Lung (tissue), 12 donors: Measurements from ENCODE around the gene CIC. TPM values are rescaled to one million over a fixed set of nuclear protein-coding genes. Genes with fewer than 3 reads are reported as not detected.

Source experiments
- ATAC-seq: fragments of 200-7000 bp; cut with Tn5 transposase; one replicate; pipeline ENCODE4 v1.9.1; 2020; ENCODE audit warnings: moderate number of reproducible peaks; ENCODE audit not compliant: insufficient read depth, low FRiP score
- DNase-seq, 3 donors: peaks; one replicate each; pipeline ENCODE4 v3.0.0-alpha.2; 2013 to 2017
- H3K27ac ChIP-seq, 2 donors: one replicate each; pipeline ENCODE4 v1.5.1; 2013; ENCODE audit warnings: mild to moderate bottlenecking in 2 of 2, moderate library complexity in 2 of 2, control low read depth in 1 of 2, inconsistent platforms in 1 of 2, low read depth in 1 of 2, low read length in 1 of 2
- H3K27me3 ChIP-seq, 3 donors: one replicate each; pipeline ENCODE4 v1.5.1; 2013; ENCODE audit warnings: low read length in 2 of 3; ENCODE audit not compliant: control insufficient read depth in 3 of 3, insufficient read depth in 3 of 3
- H3K36me3 ChIP-seq, 4 donors: one replicate each; pipeline ENCODE4 v1.5.1; 2013; ENCODE audit warnings: low read length in 4 of 4, mild to moderate bottlenecking in 1 of 4, moderate library complexity in 1 of 4; ENCODE audit not compliant: control insufficient read depth in 4 of 4, insufficient read depth in 4 of 4
- H3K4me1 ChIP-seq, 5 donors: one replicate each; pipeline ENCODE4 v1.5.1; 2013; ENCODE audit warnings: low read length in 5 of 5, mild to moderate bottlenecking in 2 of 5, moderate library complexity in 1 of 5; ENCODE audit not compliant: control insufficient read depth in 5 of 5, insufficient read depth in 5 of 5
- H3K4me3 ChIP-seq: one replicate; pipeline ENCODE4 v1.5.1; 2013; ENCODE audit warnings: mild to moderate bottlenecking, control low read depth, moderate library complexity
- H3K9ac ChIP-seq, 2 donors: one replicate each; pipeline ENCODE4 v1.5.1; 2013; ENCODE audit warnings: low read length in 2 of 2, control low read depth in 1 of 2; ENCODE audit not compliant: insufficient read depth in 1 of 2
- H3K9me3 ChIP-seq, 4 donors: one replicate each; pipeline ENCODE4 v1.5.1; 2013; ENCODE audit warnings: low read length in 3 of 4, mild to moderate bottlenecking in 1 of 4, moderate library complexity in 1 of 4; ENCODE audit not compliant: control insufficient read depth in 4 of 4, insufficient read depth in 3 of 4
- WGBS, 2 donors: extraction: QIAGEN DNeasy Blood & Tissue Kit; methylation state at CpG; one replicate each; pipeline ENCODE4 v1.1.7; 2013; 5-methylcytosine and 5-hydroxymethylcytosine counted together
- polyA plus RNA-seq, 2 donors: library from polyadenylated mRNA; stranded (reverse); fragments of 200-250 nt; gene quantifications; one replicate each; pipeline ENCODE4 v1.2.1, GENCODE V29; 2013
- total RNA-seq, 2 donors: library from RNA; depleted of rRNA in 1 of 2; stranded (reverse); fragments of >200 nt in 1 of 2; gene quantifications; one replicate each; pipeline ENCODE4 v1.2.1, GENCODE V29; 2014 to 2021
- TF ChIP-seq, protein P1 (sequence below): IDR thresholded peaks from 2 replicates; pipeline ENCODE4 v1.5.1; 2012; ENCODE audit warnings: mild to moderate bottlenecking; ENCODE audit errors: control extremely low read depth, extremely low read depth
- donor health status: control.
- donor health status: control.
- donor health status: Bipolar disorder and iron deficiency.
- donor health status: healthy.
- donor health status: DM: yes; HTN: yes; CAD: no.

Gene CIC
- total and polyA plus RNA-seq, 4 donors = 31.2 to 84.5 (median 40.6) TPM

DNA sequence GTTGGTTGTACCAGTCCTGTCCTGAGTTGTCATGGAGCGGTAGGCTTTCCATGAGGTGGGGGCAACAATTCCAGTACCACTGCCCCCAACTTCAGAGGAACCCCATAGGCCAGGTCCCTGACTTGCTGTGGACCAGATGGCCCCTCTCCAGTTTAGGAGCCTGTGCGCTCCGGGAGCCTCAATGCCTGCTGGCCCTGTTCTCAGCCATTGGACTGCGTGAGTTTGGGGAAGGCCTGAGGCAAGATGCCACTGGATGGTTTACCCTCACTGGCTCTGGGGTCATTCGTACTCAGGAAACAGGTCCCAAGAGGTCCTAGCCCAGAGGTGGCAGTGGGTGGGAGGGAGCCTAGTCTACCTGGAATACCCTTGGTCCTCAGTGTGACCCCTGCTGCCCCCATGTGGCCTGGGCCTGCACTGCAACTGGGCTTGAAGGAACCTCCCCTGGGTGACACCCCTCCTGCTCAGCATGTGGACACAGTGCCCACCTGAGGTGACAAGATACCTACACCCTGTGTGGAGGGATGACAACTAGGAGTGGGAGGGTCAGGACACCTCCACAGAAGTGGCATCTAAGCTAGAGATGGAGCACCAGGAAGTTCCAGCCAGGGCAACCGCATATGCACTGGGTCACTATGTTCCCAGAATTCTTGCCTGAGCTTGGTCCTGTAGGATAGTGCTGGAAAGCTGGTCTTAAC, 26.9 kb downstream of the CIC start:
- Histone ChIP-seq H3K9ac (no peak overlapping the region), H3K27ac (no peak overlapping the region), H3K4me3 (no peak overlapping the region), H3K4me1 (peaks cover 0 to under 1% (median 0%) of the 10 kb centered on the region in 5 donors), H3K27me3 (no peaks in the 10 kb centered on the region), H3K36me3 (peaks cover 10 to 46% (median 22%) of the 10 kb centered on the region in 4 donors), H3K9me3 (no peaks in the 10 kb centered on the region)
- peak; percentile 66 to 81 (median 69) for DNase-seq
- WGBS, 2 donors = 82% methylated on average over 6 of the region's 6 CpGs
- ATAC-seq = peak; percentile 74
- TF ChIP-seq, protein P1, sequence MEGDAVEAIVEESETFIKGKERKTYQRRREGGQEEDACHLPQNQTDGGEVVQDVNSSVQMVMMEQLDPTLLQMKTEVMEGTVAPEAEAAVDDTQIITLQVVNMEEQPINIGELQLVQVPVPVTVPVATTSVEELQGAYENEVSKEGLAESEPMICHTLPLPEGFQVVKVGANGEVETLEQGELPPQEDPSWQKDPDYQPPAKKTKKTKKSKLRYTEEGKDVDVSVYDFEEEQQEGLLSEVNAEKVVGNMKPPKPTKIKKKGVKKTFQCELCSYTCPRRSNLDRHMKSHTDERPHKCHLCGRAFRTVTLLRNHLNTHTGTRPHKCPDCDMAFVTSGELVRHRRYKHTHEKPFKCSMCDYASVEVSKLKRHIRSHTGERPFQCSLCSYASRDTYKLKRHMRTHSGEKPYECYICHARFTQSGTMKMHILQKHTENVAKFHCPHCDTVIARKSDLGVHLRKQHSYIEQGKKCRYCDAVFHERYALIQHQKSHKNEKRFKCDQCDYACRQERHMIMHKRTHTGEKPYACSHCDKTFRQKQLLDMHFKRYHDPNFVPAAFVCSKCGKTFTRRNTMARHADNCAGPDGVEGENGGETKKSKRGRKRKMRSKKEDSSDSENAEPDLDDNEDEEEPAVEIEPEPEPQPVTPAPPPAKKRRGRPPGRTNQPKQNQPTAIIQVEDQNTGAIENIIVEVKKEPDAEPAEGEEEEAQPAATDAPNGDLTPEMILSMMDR = peak; percentile 86

DNA sequence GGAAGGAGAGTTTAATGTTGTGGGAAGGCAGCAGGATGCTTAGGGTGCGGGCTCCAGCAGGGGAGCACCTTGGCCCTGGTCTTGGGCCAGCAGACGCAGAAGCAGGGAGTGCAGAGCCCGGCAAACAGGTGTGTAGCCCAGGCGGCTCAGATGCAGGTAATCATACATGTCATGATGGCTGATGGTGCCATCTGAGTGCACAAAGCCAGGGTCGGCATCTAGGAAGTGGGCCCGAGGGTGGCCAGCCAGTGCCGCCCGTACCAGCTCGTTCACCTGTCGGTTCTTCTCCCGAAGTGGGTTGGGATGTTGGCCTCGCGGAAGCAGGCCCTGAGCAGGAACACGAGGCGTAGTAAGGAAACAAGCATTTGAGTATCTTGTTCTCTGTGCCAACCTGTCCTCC, 28.0 kb downstream of the CIC start:
- Histone ChIP-seq H3K36me3 (peaks cover 7 to 37% (median 16%) of the 10 kb centered on the region in 4 donors), H3K27me3 (no peaks in the 10 kb centered on the region), H3K4me3 (no peak overlapping the region), H3K4me1 (peaks cover 0 to 7% (median 4%) of the 10 kb centered on the region in 5 donors), H3K9me3 (no peaks in the 10 kb centered on the region), H3K9ac (no peak overlapping the region), H3K27ac (no peak overlapping the region)
- ATAC-seq (no peak), DNase-seq (no peak)
- 91 to 98% methylated on average over 15 of the region's 15 CpGs for WGBS, 2 donors
- TF ChIP-seq, protein P1 = no peak

DNA sequence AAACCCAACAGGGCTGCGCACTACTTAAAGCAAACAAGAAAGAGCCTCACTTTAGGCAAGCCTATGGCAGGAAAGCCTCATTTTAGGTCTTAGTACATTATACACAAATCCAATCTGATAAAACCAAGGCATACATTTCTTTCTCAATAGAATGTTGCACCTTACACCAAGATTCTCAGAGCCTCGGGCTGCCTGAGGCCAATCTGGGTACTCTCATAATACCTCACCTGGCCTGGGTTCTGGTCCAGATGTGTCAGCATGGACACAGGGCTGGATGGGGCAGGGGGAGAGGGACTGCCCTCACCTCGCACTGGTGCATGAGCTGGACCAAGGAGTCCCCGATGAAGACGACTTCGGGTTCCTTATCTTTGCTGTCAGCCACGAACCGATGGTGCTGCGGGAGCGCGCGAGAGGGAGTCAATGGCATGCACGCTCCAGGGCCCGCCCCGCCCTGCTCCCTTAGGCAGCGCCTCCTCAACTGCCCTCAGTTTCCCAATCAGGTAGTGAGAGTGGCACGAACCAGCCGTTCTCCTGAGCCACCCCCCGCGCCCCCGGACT, 32.7 kb downstream of the CIC start, which contains the start of gene PRR19:
Gene PRR19, plus strand, starts transcription at position 487 of the 558 bp plus-strand sequence. CDS start 7,453 bp downstream, outside the sequence.
- TF ChIP-seq, protein P1 = no peak
- peak within 1 kb of the TSS; percentile 44 for H3K4me3 ChIP-seq
- peaks cover 0 to 17% (median 4%) of the 10 kb centered on the region in 5 donors for H3K4me1 ChIP-seq
- DNase-seq (peak in 1 of 3 donors; percentile 38), ATAC-seq (no peak)
- H3K9ac ChIP-seq = peak within 1 kb of the TSS; percentile 17 to 39
- WGBS, 2 donors = 6 to 7% methylated on average over 19 to 21 of the region's 21 CpGs
- H3K36me3 ChIP-seq = peaks cover 0 to 5% (median 3%) of the 10 kb centered on the region in 4 donors
- peak within 1 kb of the TSS in 1 of 2 donors; percentile 26 for H3K27ac ChIP-seq
- H3K9me3 ChIP-seq = no peaks in the 10 kb centered on the region
- no peaks in the 10 kb centered on the region for H3K27me3 ChIP-seq
